OCI-LY3 (cell line): Measurements from ENCODE around the gene ITIH5.

Source experiments
- CTCF ChIP-seq: fragments of 200-600, 300-600 bp; sonication (generic); IDR thresholded peaks from 2 replicates; pipeline ENCODE4 v1.5.1; 2014; ENCODE audit warnings: antibody characterized with exemption, low read length, low read depth
- EZH2phosphoT487 ChIP-seq: fragments of 200-600 bp; shearing (Covaris generic); IDR thresholded peaks from 2 replicates; pipeline ENCODE4 v1.6.1; 2018; ENCODE audit warnings: antibody characterized with exemption, mixed run types, low read depth

DNA sequence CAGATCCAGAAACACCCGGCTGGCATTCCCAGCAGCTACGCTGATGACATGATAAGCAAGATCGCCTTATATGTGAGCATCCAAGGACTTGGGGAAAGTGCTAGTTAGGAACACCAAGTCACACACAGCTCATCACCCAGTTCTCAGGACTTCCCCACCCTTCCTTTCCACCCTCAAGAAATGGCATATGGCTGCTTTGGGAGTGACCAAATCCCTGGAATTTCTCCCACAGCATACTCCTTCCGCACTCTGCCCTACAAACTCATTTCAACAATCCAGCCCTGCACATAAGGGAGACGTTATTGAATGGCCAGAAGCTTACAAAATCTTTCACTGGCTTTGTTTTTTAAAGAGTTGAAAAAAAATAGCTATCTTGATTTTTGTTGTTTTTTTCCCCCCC lies 4.2 kb downstream of the ITIH5 start:
- TF ChIP-seq CTCF, result no peak
- TF ChIP-seq EZH2phosphoT487, result no peak
